Prostate gland (tissue), 2 donors: ENCODE data around the gene KLHL5. TPM values are rescaled to one million over a fixed set of nuclear protein-coding genes. Genes with fewer than 3 reads are reported as not detected.
A peak's percentile ranks its signal among the peaks of the same experiment; 100 is the strongest.

Source experiments
- DNase-seq: peaks from one replicate; pipeline ENCODE4 v3.0.0-alpha.2; 2019; ENCODE audit warnings: low spot score
- H3K27ac ChIP-seq, 2 donors: fragments of 200-600 bp; sonication (generic); 2 replicates each; pipeline ENCODE4 v1.5.1; 2017 to 2019
- H3K27me3 ChIP-seq: fragments of 200-600 bp; sonication (generic); replicated peaks from 2 replicates; pipeline ENCODE4 v1.5.1; 2019; ENCODE audit not compliant: insufficient read depth
- H3K36me3 ChIP-seq, 2 donors: fragments of 200-600 bp; sonication (generic); 1 replicate in 1 of 2; 2 replicates in 1 of 2; pipeline versions ENCODE4 v1.5.1 to v1.8.1; 2017 to 2019
- H3K4me1 ChIP-seq: fragments of 200-600 bp; sonication (generic); replicated peaks from 2 replicates; pipeline ENCODE4 v1.5.1; 2019
- H3K4me3 ChIP-seq, 2 donors: fragments of 200-600 bp; sonication (generic); 2 replicates each; pipeline ENCODE4 v1.5.1; 2017 to 2019
- H3K9me3 ChIP-seq: fragments of 200-600 bp; sonication (generic); 2 replicates; pipeline ENCODE4 v1.5.1; 2017
- POLR2A ChIP-seq: fragments of 450-650 bp; IDR thresholded peaks from one replicate; pipeline ENCODE4 v1.6.1; 2016; ENCODE audit warnings: antibody characterized with exemption, mild to moderate bottlenecking
- POLR2AphosphoS5 ChIP-seq: sonication (generic); formaldehyde crosslinking; IDR thresholded peaks from one replicate; pipeline ENCODE4 v1.6.1; 2017; ENCODE audit warnings: antibody characterized with exemption
- WGBS: methylation state at CpG from one replicate; pipeline ENCODE4 v1.1.5; 2018; 5-methylcytosine and 5-hydroxymethylcytosine counted together
- intact Hi-C: fragments of 100-400 bp; cut with DNase I; formaldehyde crosslinking; loops from one replicate; pipeline ENCODE4 v1.14.2; 2022
- total RNA-seq, 2 donors: library from RNA; depleted of rRNA; stranded (reverse); fragments of >200 nt; gene quantifications; one replicate each; pipeline ENCODE4 v1.1.0, GENCODE V29; 2016
- TF ChIP-seq, protein P1 (sequence below), 4 experiments: fragments of 200-600 bp in 2 of 4; fragments of 450-650 bp in 2 of 4; sonication (generic) in 2 of 4; IDR thresholded peaks; 1 replicate in 3 of 4; 2 replicates in 1 of 4; pipeline ENCODE4 v1.5.1; 2016 to 2019; ENCODE audit warnings: antibody characterized with exemption in 4 of 4, mild to moderate bottlenecking in 2 of 4, moderate library complexity in 2 of 4

Gene KLHL5
- total RNA-seq, 2 donors from 2014 or later: 19.8 to 26.1 TPM

DNA sequence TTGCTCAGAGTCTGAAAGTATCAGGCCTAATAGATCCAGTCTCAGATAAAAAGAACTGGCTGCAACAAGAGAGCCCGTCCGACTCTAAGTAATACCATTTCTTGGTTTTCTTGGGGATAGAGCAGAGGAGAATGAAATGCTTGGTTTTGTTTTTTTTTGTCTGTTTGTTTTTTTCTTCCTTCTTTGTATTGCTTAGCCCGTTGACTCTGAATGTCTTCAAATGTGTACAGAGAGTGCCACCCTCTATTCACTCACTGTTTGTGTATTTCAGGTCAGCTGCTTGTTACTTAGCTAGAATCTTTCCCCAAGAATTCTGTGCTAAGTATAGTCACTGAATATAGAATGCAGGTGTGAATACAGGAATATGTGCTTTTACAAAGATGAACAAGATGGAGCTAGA is 24.1 kb upstream of the KLHL5 start:
- intact Hi-C loops: no loop called here
- Histone ChIP-seq H3K4me3 (no peak overlapping the region), H3K4me1 (no peaks in the 10 kb centered on the region), H3K9me3 (no peaks in the 10 kb centered on the region), H3K27ac (peak overlapping the region; percentile 25 to 54), H3K36me3 (no peaks in the 10 kb centered on the region), H3K27me3 (no peaks in the 10 kb centered on the region)
- no peak for DNase-seq
- TF ChIP-seq, protein P1, sequence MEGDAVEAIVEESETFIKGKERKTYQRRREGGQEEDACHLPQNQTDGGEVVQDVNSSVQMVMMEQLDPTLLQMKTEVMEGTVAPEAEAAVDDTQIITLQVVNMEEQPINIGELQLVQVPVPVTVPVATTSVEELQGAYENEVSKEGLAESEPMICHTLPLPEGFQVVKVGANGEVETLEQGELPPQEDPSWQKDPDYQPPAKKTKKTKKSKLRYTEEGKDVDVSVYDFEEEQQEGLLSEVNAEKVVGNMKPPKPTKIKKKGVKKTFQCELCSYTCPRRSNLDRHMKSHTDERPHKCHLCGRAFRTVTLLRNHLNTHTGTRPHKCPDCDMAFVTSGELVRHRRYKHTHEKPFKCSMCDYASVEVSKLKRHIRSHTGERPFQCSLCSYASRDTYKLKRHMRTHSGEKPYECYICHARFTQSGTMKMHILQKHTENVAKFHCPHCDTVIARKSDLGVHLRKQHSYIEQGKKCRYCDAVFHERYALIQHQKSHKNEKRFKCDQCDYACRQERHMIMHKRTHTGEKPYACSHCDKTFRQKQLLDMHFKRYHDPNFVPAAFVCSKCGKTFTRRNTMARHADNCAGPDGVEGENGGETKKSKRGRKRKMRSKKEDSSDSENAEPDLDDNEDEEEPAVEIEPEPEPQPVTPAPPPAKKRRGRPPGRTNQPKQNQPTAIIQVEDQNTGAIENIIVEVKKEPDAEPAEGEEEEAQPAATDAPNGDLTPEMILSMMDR (IDR thresholded peaks at IDR 0.05): no peak
- no peak for TF ChIP-seq POLR2AphosphoS5
- TF ChIP-seq POLR2A: no peak
- WGBS: 17% methylated on average over 3 of the region's 3 CpGs

GRCh38 chr4:39039108-39039507 is 22.9 kb upstream of the KLHL5 start:
- no peaks in the 10 kb centered on the region for H3K9me3 ChIP-seq
- no peak overlapping the region for H3K4me3 ChIP-seq
- no peaks in the 10 kb centered on the region for H3K27me3 ChIP-seq
- no peaks in the 10 kb centered on the region for H3K36me3 ChIP-seq
- H3K27ac ChIP-seq: no peak overlapping the region
- H3K4me1 ChIP-seq: no peaks in the 10 kb centered on the region
- DNase-seq: no peak
- TF ChIP-seq, protein P1 (IDR thresholded peaks at IDR 0.05): no peak
- TF ChIP-seq POLR2A (no peak), POLR2AphosphoS5 (no peak)
- intact Hi-C loops: no loop called here
- WGBS: 95% methylated on average over 3 of the region's 3 CpGs

DNA sequence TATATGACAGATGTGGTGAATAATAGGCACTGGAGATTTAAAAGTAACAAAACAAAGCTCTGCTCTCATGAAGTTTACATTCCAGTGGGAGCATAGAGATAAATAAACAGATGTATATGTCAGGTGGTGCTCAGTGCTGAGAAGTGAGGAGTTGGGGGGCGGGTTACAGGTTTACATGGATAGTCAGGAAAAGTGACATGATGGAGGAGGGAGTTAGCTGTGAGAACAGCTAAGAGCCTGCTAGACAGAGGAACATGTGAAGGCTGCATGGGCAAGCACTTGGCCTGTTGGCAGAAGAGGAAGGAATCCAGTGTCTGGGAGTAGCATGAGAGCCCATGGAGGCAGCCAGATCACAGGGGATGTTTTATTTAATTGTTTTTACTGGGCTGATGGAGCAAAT is 19.7 kb upstream of the KLHL5 start:
- Histone ChIP-seq H3K36me3 (no peaks in the 10 kb centered on the region), H3K4me1 (no peaks in the 10 kb centered on the region), H3K27me3 (no peaks in the 10 kb centered on the region), H3K9me3 (no peaks in the 10 kb centered on the region), H3K27ac (no peak overlapping the region), H3K4me3 (no peak overlapping the region)
- intact Hi-C loops: loop anchor here (5.0 kb wide), 1 partner anchor 100 kb away; no protein-coding TSS in a partner anchor
- no peak for TF ChIP-seq POLR2AphosphoS5
- no peak for TF ChIP-seq POLR2A
- TF ChIP-seq, protein P1 (IDR thresholded peaks at IDR 0.05): no peak
- no peak for DNase-seq
- 84% methylated on average over 1 of the region's 1 CpG for WGBS

DNA sequence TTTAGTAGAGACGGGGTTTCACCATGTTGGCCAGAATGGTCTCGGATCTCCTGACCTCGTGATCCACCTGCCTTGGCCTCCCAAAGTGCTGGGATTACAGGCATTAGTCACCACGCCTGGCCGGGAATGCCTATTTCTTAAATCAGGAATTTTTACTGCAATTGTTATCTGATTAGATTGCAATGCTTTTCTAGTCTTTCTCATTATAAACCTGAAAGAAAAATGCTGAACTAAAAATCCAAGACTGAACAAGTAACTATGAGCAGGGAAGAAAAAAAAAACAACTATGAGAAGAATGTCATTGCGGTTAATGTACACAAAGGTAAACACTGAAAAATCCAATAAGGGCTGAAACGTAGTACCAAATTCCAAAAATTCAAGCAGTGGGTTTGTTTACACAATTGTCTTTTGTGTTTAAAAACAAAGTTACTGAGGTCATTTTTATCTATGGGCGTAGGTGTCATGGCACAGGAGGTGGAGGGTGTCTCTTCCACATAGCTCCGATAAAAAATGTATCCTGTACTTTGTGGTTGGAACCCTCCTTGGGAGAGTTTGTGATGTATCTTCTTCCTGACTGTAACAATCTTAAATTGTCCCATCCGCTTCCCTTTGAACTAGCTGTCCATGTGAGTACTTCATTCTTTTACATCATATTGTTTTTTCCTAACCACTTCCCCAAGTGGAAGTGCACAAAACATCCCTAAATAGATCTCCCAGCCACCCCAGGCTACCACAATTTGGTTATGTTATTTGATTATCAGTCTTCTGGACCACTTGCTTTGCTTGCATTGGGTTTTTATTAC is 18.8 kb upstream of the KLHL5 start:
- intact Hi-C loops: loop anchor here (5.0 kb wide), 1 partner anchor 101 kb away; no protein-coding TSS in a partner anchor
- 27% methylated on average over 10 of the region's 10 CpGs for WGBS

More for the DNA sequence above, 18.8 kb upstream of the KLHL5 start:
- peak; percentile 9 for DNase-seq
- no peak overlapping the region for H3K4me3 ChIP-seq
- H3K36me3 ChIP-seq: no peaks in the 10 kb centered on the region
- no peaks in the 10 kb centered on the region for H3K27me3 ChIP-seq
- no peaks in the 10 kb centered on the region for H3K4me1 ChIP-seq
- TF ChIP-seq, protein P1 (IDR thresholded peaks at IDR 0.05): no peak
- TF ChIP-seq POLR2AphosphoS5 (no peak), POLR2A (no peak)
- H3K27ac ChIP-seq: peak overlapping the region; percentile 83 to 93
- H3K9me3 ChIP-seq: no peaks in the 10 kb centered on the region
